ENCODE results near the gene AMIGO2.

Gene AMIGO2

DNA sequence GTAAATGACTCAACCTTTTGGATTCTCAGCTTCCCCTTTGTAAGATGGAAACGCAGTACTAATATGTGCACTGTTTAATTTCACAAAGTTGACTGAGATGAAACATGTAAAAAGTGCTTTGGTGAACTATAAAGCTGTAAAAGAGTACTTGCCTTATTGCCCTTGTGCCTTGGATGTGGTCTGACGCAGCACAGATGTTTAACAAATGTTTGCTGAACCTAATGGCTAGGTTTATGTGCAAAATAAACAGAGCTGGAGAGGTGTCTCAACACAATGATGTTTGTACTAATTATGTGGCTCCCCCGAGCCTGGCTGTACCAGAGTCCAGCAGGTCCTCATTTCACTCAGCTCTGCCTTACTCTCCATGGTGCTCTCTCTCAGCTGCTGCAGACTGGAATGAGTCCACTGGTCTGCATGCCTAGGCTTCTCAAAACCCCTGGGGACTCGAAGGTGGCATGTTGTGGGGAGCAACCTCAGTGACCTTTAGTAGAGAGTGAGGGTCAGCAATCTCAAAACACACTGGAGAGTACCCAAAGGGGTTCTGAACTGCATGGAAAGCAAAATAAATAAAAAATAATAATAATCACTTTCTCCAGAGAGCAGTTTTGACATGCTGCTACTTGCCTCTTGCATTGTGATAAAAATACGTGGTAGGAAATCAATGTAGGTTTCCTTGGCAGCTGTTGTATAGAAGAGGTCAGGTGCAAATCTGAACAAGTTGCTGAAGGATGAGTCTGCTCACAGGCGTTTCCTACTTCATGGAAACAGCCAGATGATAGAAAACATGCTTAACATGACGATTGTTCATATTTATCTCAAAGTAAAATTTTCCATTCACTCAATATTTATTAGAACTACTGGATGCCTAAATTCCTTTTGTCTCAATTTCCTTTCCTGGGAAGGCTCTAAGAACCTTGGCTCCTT lies 8.5 kb upstream of the AMIGO2 start:
- H3K27me3 ChIP-seq (ENCODE audit: low read length): no peaks in the 10 kb centered on the region
- H3K9me2 ChIP-seq (replicated peaks; ENCODE audit: insufficient read depth, low read length): no peaks in the 10 kb centered on the region
- no peaks in the 10 kb centered on the region for H3K9me3 ChIP-seq (ENCODE audit: insufficient read depth, low read length)
- no peak overlapping the region for H3K27ac ChIP-seq (ENCODE audit: low read depth, low read length)
- H3K4me2 ChIP-seq (ENCODE audit: low read depth, low read length, poor library complexity, severe bottlenecking): no peak overlapping the region
- H3F3A ChIP-seq (ENCODE audit: insufficient read depth): peaks cover 4% of the 10 kb centered on the region; the same call in 1 of the 2 replicates
- H2AFZ ChIP-seq (ENCODE audit: low read depth, low read length, severe bottlenecking): no peak overlapping the region
- no peaks in the 10 kb centered on the region for H3K36me3 ChIP-seq (ENCODE audit: low read length)
- no peak overlapping the region for H3K9ac ChIP-seq (ENCODE audit: low read length)
- no peaks in the 10 kb centered on the region for H4K20me1 ChIP-seq (ENCODE audit: low read depth, low read length)
- no peak overlapping the region for H3K4me3 ChIP-seq (ENCODE audit: insufficient read depth, low read length, poor library complexity, severe bottlenecking)
- TF ChIP-seq CTCF (IDR thresholded peaks at IDR 0.05; ENCODE audit: insufficient read depth, low read length, poor library complexity, severe bottlenecking) (no peak), EZH2phosphoT487 (conservative IDR thresholded peaks at IDR 0.05; ENCODE audit: low read length) (no peak)
- H3K79me2 ChIP-seq (ENCODE audit: insufficient read depth, low read length): no peaks in the 10 kb centered on the region

DNA sequence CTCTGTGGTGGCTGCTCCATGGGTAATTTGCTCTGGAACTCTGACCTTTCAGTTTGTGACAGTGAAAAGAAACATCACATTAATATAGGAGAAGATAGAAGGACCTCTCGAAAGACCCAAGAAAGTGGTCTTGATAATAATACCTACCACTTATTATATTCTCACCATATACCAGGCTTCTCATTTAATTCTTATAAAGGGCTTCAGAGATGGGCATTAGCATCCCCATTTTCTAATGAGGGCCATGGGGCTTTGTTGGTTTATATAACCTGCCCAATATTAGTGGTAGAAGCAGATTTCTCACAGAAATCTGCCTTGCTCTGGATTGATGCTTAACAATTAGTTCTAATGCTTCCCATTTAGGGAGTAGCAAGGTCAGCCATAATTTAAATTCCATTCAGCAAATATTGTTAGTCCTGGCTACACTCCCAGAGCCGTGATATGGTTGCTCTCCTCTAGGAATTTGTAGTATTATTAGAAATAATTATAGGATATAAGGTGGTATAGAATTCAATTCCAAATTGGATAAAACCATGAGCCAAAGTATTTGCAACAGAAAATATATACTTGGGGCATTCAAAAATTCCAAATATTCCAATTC lies 7.4 kb upstream of the AMIGO2 start:
- H3K9me3 ChIP-seq (ENCODE audit: insufficient read depth, low read length): no peaks in the 10 kb centered on the region

GRCh38 chr12:47085815-47086252 lies 6.1 kb upstream of the AMIGO2 start:
- H3K27ac ChIP-seq (ENCODE audit: low read depth, low read length): no peak overlapping the region
- H3K4me3 ChIP-seq (ENCODE audit: insufficient read depth, low read length, poor library complexity, severe bottlenecking): no peak overlapping the region
- H3K36me3 ChIP-seq (ENCODE audit: low read length): no peaks in the 10 kb centered on the region
- no peaks in the 10 kb centered on the region for H3K27me3 ChIP-seq (ENCODE audit: low read length)
- TF ChIP-seq CTCF (IDR thresholded peaks at IDR 0.05; ENCODE audit: insufficient read depth, low read length, poor library complexity, severe bottlenecking) (no peak), EZH2phosphoT487 (conservative IDR thresholded peaks at IDR 0.05; ENCODE audit: low read length) (no peak)
- no peaks in the 10 kb centered on the region for H3K9me3 ChIP-seq (ENCODE audit: insufficient read depth, low read length)
- H3K9me2 ChIP-seq (replicated peaks; ENCODE audit: insufficient read depth, low read length): no peaks in the 10 kb centered on the region
- H2AFZ ChIP-seq (ENCODE audit: low read depth, low read length, severe bottlenecking): peak overlapping the region; percentile 65
- no peaks in the 10 kb centered on the region for H4K20me1 ChIP-seq (ENCODE audit: low read depth, low read length)
- H3K9ac ChIP-seq (ENCODE audit: low read length): no peak overlapping the region
- H3K79me2 ChIP-seq (ENCODE audit: insufficient read depth, low read length): no peaks in the 10 kb centered on the region
- H3K4me2 ChIP-seq (ENCODE audit: low read depth, low read length, poor library complexity, severe bottlenecking): peak overlapping the region; percentile 42
- H3F3A ChIP-seq (ENCODE audit: insufficient read depth): peaks cover 21% of the 10 kb centered on the region

More for the DNA sequence above, 7.4 kb upstream of the AMIGO2 start:
- TF ChIP-seq CTCF (IDR thresholded peaks at IDR 0.05; ENCODE audit: insufficient read depth, low read length, poor library complexity, severe bottlenecking) (no peak), EZH2phosphoT487 (conservative IDR thresholded peaks at IDR 0.05; ENCODE audit: low read length) (no peak)
- Histone ChIP-seq H3K79me2 (ENCODE audit: insufficient read depth, low read length) (no peaks in the 10 kb centered on the region), H4K20me1 (ENCODE audit: low read depth, low read length) (no peaks in the 10 kb centered on the region), H3K27ac (ENCODE audit: low read depth, low read length) (no peak overlapping the region), H3K27me3 (ENCODE audit: low read length) (no peaks in the 10 kb centered on the region), H3K36me3 (ENCODE audit: low read length) (no peaks in the 10 kb centered on the region), H3K4me2 (ENCODE audit: low read depth, low read length, poor library complexity, severe bottlenecking) (no peak overlapping the region), H3K9ac (ENCODE audit: low read length) (no peak overlapping the region), H3F3A (ENCODE audit: insufficient read depth) (peaks cover 7% of the 10 kb centered on the region), H3K9me2 (replicated peaks; ENCODE audit: insufficient read depth, low read length) (no peaks in the 10 kb centered on the region), H3K4me3 (ENCODE audit: insufficient read depth, low read length, poor library complexity, severe bottlenecking) (no peak overlapping the region), H2AFZ (ENCODE audit: low read depth, low read length, severe bottlenecking) (no peak overlapping the region)
